ENCODE data around the gene CCDC50. TPM values are rescaled to one million over a fixed set of nuclear protein-coding genes. Genes with fewer than 3 reads are reported as not detected.

CCDC50 gene
- total and polyA plus RNA-seq, 4 donors: 23.4 to 119 (median 40.4) TPM

DNA sequence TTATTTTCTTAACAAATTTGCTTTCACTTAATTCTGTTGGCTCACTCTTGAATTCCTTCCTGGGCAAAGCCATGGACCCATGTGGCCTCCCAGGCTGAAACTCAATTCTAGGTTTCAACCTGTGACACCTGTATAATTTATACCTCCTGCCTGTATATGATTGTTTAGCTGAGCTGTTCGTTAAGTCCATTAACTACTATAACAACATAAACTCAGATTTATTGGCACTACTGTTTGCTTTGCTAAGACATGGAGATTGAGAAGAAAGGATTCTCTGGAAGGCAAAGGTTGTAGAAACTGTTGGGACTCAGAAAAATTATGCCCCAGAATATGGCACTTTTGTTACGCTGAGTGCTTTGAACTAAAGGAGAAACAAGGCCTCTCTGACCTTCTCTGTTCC lies 26.7 kb upstream of the CCDC50 start:
- ATAC-seq (ENCODE audit: insufficient read depth, low FRiP score) (no peak), DNase-seq (no peak)
- WGBS, 2 donors: 85 to 91% methylated on average over 2 of the region's 2 CpGs
- Histone ChIP-seq H3K4me1 (ENCODE audit: control insufficient read depth in 5 of 5, insufficient read depth in 5 of 5, low read length in 5 of 5) (no peaks in the 10 kb centered on the region), H3K27ac (ENCODE audit: low read depth in 1 of 2, low read length in 1 of 2) (no peak overlapping the region), H3K27me3 (ENCODE audit: control insufficient read depth in 3 of 3, insufficient read depth in 3 of 3, low read length in 2 of 3) (no peaks in the 10 kb centered on the region), H3K9ac (ENCODE audit: insufficient read depth in 1 of 2, low read length in 2 of 2) (no peak overlapping the region), H3K4me3 (no peak overlapping the region), H3K36me3 (ENCODE audit: control insufficient read depth in 4 of 4, insufficient read depth in 4 of 4, low read length in 4 of 4) (no peaks in the 10 kb centered on the region), H3K9me3 (ENCODE audit: control insufficient read depth in 4 of 4, insufficient read depth in 3 of 4, low read length in 3 of 4) (no peaks in the 10 kb centered on the region)
- TF ChIP-seq, protein P1, sequence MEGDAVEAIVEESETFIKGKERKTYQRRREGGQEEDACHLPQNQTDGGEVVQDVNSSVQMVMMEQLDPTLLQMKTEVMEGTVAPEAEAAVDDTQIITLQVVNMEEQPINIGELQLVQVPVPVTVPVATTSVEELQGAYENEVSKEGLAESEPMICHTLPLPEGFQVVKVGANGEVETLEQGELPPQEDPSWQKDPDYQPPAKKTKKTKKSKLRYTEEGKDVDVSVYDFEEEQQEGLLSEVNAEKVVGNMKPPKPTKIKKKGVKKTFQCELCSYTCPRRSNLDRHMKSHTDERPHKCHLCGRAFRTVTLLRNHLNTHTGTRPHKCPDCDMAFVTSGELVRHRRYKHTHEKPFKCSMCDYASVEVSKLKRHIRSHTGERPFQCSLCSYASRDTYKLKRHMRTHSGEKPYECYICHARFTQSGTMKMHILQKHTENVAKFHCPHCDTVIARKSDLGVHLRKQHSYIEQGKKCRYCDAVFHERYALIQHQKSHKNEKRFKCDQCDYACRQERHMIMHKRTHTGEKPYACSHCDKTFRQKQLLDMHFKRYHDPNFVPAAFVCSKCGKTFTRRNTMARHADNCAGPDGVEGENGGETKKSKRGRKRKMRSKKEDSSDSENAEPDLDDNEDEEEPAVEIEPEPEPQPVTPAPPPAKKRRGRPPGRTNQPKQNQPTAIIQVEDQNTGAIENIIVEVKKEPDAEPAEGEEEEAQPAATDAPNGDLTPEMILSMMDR (IDR thresholded peaks at IDR 0.05; ENCODE audit: control extremely low read depth, extremely low read depth): no peak

DNA sequence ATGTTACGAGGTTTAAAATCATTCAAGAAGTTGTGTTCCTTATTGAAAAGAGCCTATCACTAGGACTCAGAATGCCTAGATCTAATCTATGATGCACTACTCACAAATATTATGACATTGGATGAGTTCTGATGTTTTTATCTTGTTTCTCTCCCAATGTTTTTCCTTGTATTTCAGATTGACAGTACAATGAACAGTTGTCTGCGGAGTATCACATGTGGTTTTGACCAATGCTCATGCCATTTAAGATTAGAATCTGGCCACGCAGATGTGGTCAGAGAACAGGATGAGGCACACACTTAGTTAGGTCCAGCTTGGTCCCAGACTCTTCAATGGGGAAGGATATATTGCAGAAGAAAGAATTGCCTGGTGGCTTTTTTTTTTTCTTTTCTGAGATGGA lies 25.6 kb upstream of the CCDC50 start:
- DNase-seq (no peak), ATAC-seq (ENCODE audit: insufficient read depth, low FRiP score) (no peak)
- Histone ChIP-seq H3K36me3 (ENCODE audit: control insufficient read depth in 4 of 4, insufficient read depth in 4 of 4, low read length in 4 of 4) (no peaks in the 10 kb centered on the region), H3K4me3 (no peak overlapping the region), H3K4me1 (ENCODE audit: control insufficient read depth in 5 of 5, insufficient read depth in 5 of 5, low read length in 5 of 5) (no peaks in the 10 kb centered on the region), H3K27me3 (ENCODE audit: control insufficient read depth in 3 of 3, insufficient read depth in 3 of 3, low read length in 2 of 3) (no peaks in the 10 kb centered on the region), H3K9ac (ENCODE audit: insufficient read depth in 1 of 2, low read length in 2 of 2) (no peak overlapping the region), H3K9me3 (ENCODE audit: control insufficient read depth in 4 of 4, insufficient read depth in 3 of 4, low read length in 3 of 4) (no peaks in the 10 kb centered on the region), H3K27ac (ENCODE audit: low read depth in 1 of 2, low read length in 1 of 2) (no peak overlapping the region)
- TF ChIP-seq, protein P1 (IDR thresholded peaks at IDR 0.05; ENCODE audit: control extremely low read depth, extremely low read depth): no peak
- WGBS, 2 donors: 82 to 88% methylated on average over 3 of the region's 3 CpGs

DNA sequence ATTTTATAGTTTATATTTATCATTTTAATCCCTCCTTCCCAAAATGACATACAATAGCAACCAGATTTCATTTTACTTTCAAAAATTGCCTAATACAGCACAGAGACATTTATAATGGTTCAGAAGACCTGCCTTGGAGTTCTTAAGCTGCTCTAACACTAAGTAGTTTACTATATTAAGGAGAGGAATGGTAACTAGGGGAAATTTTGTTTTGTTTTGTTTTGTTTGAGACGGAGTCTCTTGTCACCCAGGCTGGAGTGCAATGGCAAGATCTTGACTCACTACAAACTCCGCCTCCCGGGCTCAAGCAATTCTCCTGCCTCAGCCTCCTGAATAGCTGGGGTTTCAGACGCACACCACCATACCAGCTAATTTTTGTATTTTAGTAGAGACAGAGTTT lies 22.8 kb upstream of the CCDC50 start:
- H3K36me3 ChIP-seq (ENCODE audit: control insufficient read depth in 4 of 4, insufficient read depth in 4 of 4, low read length in 4 of 4): no peaks in the 10 kb centered on the region
- DNase-seq (no peak), ATAC-seq (ENCODE audit: insufficient read depth, low FRiP score) (no peak)
- WGBS, 2 donors: 87 to 88% methylated on average over 4 of the region's 4 CpGs
- H3K9me3 ChIP-seq (ENCODE audit: control insufficient read depth in 4 of 4, insufficient read depth in 3 of 4, low read length in 3 of 4): no peaks in the 10 kb centered on the region
- TF ChIP-seq, protein P1 (IDR thresholded peaks at IDR 0.05; ENCODE audit: control extremely low read depth, extremely low read depth): no peak
- no peak overlapping the region for H3K27ac ChIP-seq (ENCODE audit: low read depth in 1 of 2, low read length in 1 of 2)
- H3K27me3 ChIP-seq (ENCODE audit: control insufficient read depth in 3 of 3, insufficient read depth in 3 of 3, low read length in 2 of 3): no peaks in the 10 kb centered on the region
- no peak overlapping the region for H3K4me3 ChIP-seq
- no peaks in the 10 kb centered on the region for H3K4me1 ChIP-seq (ENCODE audit: control insufficient read depth in 5 of 5, insufficient read depth in 5 of 5, low read length in 5 of 5)
- H3K9ac ChIP-seq (ENCODE audit: insufficient read depth in 1 of 2, low read length in 2 of 2): no peak overlapping the region

DNA sequence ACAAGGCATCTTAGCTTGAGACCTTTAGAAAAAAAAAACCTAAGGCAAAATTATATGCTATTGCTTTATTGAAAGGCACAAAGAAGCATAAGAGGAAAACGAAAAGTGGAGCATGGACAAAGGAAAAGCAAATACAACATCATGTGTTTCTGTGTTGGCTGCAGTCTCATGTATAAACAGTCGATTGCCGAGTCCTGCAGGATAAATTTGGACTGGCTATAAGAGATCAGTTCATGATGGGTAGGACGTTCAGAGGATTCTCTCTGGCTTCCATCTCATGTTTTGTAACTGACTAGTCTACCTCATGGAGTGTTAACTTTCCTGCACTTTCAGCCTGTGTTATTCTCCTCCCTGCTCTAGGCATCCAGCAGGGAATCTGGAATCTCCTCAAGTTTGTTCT lies 21.9 kb upstream of the CCDC50 start:
- DNase-seq (no peak), ATAC-seq (ENCODE audit: insufficient read depth, low FRiP score) (no peak)
- H3K4me1 ChIP-seq (ENCODE audit: control insufficient read depth in 5 of 5, insufficient read depth in 5 of 5, low read length in 5 of 5): no peaks in the 10 kb centered on the region
- no peaks in the 10 kb centered on the region for H3K36me3 ChIP-seq (ENCODE audit: control insufficient read depth in 4 of 4, insufficient read depth in 4 of 4, low read length in 4 of 4)
- H3K27ac ChIP-seq (ENCODE audit: low read depth in 1 of 2, low read length in 1 of 2): no peak overlapping the region
- H3K4me3 ChIP-seq: no peak overlapping the region
- 74 to 86% methylated on average over 4 of the region's 4 CpGs for WGBS, 2 donors
- TF ChIP-seq, protein P1 (IDR thresholded peaks at IDR 0.05; ENCODE audit: control extremely low read depth, extremely low read depth): no peak
- no peaks in the 10 kb centered on the region for H3K27me3 ChIP-seq (ENCODE audit: control insufficient read depth in 3 of 3, insufficient read depth in 3 of 3, low read length in 2 of 3)
- H3K9me3 ChIP-seq (ENCODE audit: control insufficient read depth in 4 of 4, insufficient read depth in 3 of 4, low read length in 3 of 4): no peaks in the 10 kb centered on the region
- no peak overlapping the region for H3K9ac ChIP-seq (ENCODE audit: insufficient read depth in 1 of 2, low read length in 2 of 2)

Measured in lung (tissue), 12 donors.